Measurements from ENCODE around the gene SUCO.

- TF ChIP-seq YY1 (IDR thresholded peaks at IDR 0.05; ENCODE audit: low read depth) (peak; percentile 84), REST (IDR thresholded peaks at IDR 0.05; ENCODE audit: low read depth) (no peak), TAF1 (IDR thresholded peaks at IDR 0.05; ENCODE audit: low read depth) (peak; percentile 87), RAD21 (IDR thresholded peaks at IDR 0.05; ENCODE audit: low read depth) (no peak), CEBPB (IDR thresholded peaks at IDR 0.05) (no peak), EP300 (IDR thresholded peaks at IDR 0.05; ENCODE audit: borderline replicate concordance) (no peak), MAX (IDR thresholded peaks at IDR 0.05) (peak; percentile 41; the same call in 1 of the 2 replicates), ZBTB7A (IDR thresholded peaks at IDR 0.05; ENCODE audit: low read depth) (no peak), USF1 (IDR thresholded peaks at IDR 0.05) (no peak), TEAD4 (IDR thresholded peaks at IDR 0.05) (no peak)
Measured at GRCh38 chr1:172532700-172533512, at the start of gene SUCO.
